GM12874 (cell line): Measurements from ENCODE around the gene AFAP1L2.

ENCODE experiments used
- TF ChIP-seq, protein P1 (sequence below): IDR thresholded peaks from 2 replicates; pipeline ENCODE4 v1.5.1; 2011; ENCODE audit warnings: low read depth, mild to moderate bottlenecking, control low read depth, low read length, moderate library complexity; ENCODE audit not compliant: insufficient read depth

AFAP1L2 gene

DNA sequence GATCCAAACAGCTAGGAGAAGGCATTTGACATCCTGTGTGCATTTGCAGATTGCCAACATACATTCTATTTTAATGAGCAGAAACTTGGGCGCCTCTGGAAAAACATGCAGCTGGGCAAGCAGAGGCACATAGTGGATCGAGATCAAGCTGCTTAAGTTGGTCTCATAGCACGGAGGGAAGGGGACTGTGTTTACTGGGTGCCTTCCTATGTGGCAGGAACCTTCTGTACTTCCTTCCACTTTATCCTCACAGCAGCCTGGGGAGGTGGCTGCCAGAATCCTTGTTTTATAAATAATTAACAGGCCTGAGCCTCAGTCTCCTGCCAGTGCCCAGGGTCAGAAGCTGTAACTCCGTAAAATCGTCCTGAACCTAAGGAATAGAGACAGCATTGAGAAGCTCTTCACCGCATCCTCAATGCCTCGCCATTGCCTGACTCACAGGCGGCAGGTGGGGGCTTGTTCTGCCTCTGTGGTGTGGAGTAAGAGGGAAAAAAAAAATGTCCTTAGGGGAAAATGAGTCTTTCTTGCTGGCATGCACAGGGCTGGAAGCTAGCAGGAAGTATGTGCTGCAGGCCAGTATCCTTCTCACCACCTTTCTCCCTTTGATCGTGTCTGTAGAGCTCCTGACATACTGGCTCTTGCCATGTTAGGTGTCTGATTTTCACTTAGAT, 159.0 kb downstream of the AFAP1L2 start:
- TF ChIP-seq, protein P1, sequence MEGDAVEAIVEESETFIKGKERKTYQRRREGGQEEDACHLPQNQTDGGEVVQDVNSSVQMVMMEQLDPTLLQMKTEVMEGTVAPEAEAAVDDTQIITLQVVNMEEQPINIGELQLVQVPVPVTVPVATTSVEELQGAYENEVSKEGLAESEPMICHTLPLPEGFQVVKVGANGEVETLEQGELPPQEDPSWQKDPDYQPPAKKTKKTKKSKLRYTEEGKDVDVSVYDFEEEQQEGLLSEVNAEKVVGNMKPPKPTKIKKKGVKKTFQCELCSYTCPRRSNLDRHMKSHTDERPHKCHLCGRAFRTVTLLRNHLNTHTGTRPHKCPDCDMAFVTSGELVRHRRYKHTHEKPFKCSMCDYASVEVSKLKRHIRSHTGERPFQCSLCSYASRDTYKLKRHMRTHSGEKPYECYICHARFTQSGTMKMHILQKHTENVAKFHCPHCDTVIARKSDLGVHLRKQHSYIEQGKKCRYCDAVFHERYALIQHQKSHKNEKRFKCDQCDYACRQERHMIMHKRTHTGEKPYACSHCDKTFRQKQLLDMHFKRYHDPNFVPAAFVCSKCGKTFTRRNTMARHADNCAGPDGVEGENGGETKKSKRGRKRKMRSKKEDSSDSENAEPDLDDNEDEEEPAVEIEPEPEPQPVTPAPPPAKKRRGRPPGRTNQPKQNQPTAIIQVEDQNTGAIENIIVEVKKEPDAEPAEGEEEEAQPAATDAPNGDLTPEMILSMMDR = no peak
